ENCODE data around the gene LARGE2.

DNA sequence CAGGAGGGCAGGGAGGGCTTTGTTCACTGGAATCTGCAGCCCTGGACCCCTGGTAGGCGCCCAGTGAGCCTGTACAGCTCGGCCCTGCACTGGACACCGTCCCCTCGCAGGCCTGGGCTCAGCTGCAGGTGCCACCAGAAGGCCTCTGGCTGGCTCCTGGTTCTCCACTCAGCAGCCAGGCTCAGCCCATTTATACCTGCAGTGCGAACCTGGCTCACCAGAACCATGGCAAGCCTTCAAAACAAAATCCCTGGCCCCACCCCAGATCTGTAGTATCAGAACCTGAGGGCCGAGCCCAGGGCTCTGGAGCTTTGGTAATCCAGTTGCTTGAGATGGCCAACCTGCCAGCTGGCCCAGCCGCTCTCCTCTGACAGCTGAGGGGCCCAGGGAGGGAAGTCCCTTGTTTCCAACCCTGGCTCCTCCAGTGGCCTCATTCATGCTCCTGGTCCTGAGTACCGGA is 14.5 kb upstream of the LARGE2 start:
- TF ChIP-seq, protein P1, sequence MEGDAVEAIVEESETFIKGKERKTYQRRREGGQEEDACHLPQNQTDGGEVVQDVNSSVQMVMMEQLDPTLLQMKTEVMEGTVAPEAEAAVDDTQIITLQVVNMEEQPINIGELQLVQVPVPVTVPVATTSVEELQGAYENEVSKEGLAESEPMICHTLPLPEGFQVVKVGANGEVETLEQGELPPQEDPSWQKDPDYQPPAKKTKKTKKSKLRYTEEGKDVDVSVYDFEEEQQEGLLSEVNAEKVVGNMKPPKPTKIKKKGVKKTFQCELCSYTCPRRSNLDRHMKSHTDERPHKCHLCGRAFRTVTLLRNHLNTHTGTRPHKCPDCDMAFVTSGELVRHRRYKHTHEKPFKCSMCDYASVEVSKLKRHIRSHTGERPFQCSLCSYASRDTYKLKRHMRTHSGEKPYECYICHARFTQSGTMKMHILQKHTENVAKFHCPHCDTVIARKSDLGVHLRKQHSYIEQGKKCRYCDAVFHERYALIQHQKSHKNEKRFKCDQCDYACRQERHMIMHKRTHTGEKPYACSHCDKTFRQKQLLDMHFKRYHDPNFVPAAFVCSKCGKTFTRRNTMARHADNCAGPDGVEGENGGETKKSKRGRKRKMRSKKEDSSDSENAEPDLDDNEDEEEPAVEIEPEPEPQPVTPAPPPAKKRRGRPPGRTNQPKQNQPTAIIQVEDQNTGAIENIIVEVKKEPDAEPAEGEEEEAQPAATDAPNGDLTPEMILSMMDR (conservative IDR thresholded peaks at IDR 0.05; ENCODE audit: low read length), result no peak
- no peak for TF ChIP-seq EZH2phosphoT487 (IDR thresholded peaks at IDR 0.05; ENCODE audit: borderline replicate concordance, low read depth, low read length)

Measured in OCI-LY7 (cell line).